GM12872 (cell line): Measurements from ENCODE around the gene SFMBT1.

Experiments
- CTCF ChIP-seq: IDR thresholded peaks from 3 replicates; pipeline ENCODE4 v1.5.1; 2011; ENCODE audit warnings: low read depth, mild to moderate bottlenecking, low read length, moderate library complexity; ENCODE audit not compliant: insufficient read depth

Gene SFMBT1

GRCh38 chr3:53051929-53052328, 6.1 kb upstream of the SFMBT1 start:
- TF ChIP-seq CTCF, result no peak

- TF ChIP-seq CTCF, result no peak
Measured at GRCh38 chr3:53049987-53050386, 4.1 kb upstream of the SFMBT1 start.

- peak; percentile 66 for TF ChIP-seq CTCF
Measured at GRCh38 chr3:53046171-53047170, 598 bp upstream of the SFMBT1 start.

- TF ChIP-seq CTCF, result no peak
Measured at GRCh38 chr3:53044711-53045517, 959 bp downstream of the SFMBT1 start.

- no peak for TF ChIP-seq CTCF
Measured at GRCh38 chr3:53044371-53044710, 1.5 kb downstream of the SFMBT1 start.

GRCh38 chr3:53043738-53044137, 2.1 kb downstream of the SFMBT1 start:
- no peak for TF ChIP-seq CTCF

GRCh38 chr3:53042651-53043050, 3.2 kb downstream of the SFMBT1 start:
- TF ChIP-seq CTCF, result no peak
